AG09319 (cell line): ENCODE results near the gene SLC38A3.

Experiments used
- DNase-seq: peaks from one replicate; pipeline ENCODE4 v3.0.0-alpha.2; 2010; ENCODE audit warnings: low read depth; ENCODE audit errors: extremely low read depth
- TF ChIP-seq, protein P1 (sequence below): IDR thresholded peaks from 2 replicates; pipeline ENCODE4 v1.5.1; 2011; ENCODE audit warnings: low read depth, mild to moderate bottlenecking, inconsistent platforms, low read length, moderate library complexity

SLC38A3 gene

DNA sequence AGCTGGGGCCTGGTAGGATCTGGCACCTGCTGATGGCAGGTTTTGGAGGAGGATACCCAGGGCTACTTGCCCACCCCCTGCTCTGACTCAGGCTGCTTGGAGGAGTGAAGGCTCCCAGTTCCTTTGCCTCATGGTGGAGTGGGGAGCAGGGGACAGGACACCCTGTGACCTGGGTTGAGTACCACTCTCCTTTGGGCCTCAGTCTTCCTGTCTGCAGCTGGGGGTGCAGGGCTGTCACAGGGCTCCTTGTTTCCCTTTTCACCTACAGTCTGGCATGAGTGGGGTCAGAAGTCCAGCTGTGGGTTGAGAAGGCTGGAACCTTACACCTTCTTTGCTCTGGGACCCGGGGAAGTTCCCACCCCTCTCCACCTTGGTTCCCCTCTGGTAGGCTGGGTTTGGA lies 35.2 kb upstream of the SLC38A3 start:
- no peak for DNase-seq
- TF ChIP-seq, protein P1, sequence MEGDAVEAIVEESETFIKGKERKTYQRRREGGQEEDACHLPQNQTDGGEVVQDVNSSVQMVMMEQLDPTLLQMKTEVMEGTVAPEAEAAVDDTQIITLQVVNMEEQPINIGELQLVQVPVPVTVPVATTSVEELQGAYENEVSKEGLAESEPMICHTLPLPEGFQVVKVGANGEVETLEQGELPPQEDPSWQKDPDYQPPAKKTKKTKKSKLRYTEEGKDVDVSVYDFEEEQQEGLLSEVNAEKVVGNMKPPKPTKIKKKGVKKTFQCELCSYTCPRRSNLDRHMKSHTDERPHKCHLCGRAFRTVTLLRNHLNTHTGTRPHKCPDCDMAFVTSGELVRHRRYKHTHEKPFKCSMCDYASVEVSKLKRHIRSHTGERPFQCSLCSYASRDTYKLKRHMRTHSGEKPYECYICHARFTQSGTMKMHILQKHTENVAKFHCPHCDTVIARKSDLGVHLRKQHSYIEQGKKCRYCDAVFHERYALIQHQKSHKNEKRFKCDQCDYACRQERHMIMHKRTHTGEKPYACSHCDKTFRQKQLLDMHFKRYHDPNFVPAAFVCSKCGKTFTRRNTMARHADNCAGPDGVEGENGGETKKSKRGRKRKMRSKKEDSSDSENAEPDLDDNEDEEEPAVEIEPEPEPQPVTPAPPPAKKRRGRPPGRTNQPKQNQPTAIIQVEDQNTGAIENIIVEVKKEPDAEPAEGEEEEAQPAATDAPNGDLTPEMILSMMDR = no peak

DNA sequence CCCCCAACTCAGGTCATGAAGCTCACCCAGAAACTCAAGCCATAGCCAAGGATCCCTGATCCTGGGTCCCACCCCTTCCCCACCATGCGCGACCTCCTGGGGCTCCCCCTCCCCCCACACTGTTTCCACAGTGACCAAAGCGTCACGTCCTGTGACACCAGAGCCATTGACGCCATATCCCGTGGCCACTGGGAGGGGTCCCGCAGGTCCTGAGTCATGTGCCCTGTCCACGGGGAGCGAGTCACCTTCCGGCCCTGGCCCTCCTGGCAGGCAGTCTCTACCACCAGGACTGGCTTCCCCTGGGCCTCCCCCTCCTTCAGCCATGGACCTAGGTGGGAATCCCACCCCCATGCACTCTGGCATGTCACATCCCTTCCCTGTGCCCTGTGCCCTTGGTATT lies 34.4 kb upstream of the SLC38A3 start:
- TF ChIP-seq, protein P1 = no peak
- DNase-seq = no peak

DNA sequence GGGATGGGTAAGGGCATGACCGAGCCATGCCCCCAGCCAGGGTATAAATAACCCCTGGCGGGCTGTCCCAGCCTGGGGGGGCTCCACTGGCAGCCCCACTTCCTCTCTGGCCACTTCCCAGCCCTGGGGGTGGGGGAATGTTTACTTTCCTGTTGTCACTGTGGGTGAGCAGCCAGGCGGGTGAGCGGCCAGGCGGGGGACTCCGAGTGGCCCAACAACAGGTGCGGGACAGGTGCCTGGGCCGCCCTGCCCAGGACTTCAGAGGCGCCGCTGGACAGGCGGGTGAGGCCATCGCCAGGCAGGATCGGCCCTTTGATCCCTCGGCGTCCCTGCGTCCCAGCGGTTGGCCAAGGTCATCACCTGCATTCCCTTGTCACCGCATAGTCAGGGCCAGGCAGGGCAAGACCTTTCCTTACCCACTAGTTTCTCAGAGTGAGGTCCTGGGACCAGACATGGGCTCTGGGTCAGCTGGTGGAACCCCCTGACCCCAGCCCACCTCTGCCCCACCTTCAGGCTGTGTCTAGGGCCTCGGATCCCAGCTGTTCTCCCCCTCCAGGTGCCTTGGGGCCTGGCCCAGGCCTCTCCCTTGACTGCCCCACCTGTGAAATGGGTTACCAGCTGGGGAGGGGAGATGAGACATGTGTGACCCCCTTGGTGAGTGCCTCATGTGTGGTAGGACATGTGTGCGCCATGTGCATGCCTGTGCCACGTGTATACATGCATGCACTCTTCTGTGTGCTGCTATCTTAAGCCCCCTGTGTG lies 33.4 kb upstream of the SLC38A3 start:
- TF ChIP-seq, protein P1 = no peak
- no peak for DNase-seq

DNA sequence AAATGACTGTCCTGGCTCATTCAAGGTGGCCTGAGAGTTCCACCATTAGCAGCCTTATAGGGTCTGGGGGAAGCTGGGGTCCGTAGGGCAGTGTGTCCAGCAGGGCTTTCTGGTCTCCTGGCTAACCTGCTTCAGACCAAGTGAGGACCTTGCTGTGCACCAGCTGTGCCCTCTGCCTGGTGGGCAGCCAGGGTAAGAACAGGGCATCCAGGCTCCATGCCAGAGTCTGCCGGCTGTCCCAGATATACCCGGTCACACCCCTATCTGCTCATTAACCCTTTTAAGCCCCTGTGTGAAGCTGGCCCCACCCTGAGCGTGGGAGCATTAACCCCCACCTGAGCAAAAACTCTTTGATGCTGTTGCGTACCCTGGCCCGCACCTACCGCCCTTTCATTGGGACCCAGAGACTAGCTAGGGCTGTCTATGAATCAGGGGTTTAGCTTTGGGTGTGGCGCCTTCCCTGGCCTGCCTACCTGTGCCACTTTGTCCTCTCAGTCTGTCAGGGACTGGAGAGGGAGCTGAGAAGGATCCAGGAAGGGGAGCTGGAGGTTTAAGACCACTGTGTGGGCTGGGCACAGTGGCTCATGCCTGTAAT lies 32.3 kb upstream of the SLC38A3 start:
- TF ChIP-seq, protein P1 = no peak

GRCh38 chr3:50173685-50174516 lies 31.2 kb upstream of the SLC38A3 start:
- TF ChIP-seq, protein P1 = no peak
- no peak for DNase-seq

More for the DNA sequence above, 32.3 kb upstream of the SLC38A3 start:
- DNase-seq = no peak

DNA sequence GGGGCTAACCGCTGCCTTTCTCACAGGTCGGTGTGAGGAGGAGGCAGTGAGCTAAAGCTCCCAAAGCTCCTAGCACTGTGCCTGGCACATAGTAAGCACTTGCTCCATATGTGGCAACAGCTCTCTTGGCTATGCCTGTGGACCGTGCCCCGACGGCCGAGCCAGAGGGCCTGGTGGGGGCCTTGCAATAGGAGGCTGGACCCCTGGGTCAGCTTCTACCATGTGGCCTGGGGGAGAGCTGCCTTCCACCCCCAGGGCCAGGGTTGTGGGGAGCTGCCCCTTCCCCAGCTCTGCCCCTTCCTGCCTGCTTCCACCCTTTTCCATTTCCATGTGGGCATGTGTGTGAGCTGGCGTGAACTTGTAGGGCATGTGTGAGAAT lies 30.6 kb upstream of the SLC38A3 start:
- TF ChIP-seq, protein P1 = no peak
- DNase-seq = no peak

DNA sequence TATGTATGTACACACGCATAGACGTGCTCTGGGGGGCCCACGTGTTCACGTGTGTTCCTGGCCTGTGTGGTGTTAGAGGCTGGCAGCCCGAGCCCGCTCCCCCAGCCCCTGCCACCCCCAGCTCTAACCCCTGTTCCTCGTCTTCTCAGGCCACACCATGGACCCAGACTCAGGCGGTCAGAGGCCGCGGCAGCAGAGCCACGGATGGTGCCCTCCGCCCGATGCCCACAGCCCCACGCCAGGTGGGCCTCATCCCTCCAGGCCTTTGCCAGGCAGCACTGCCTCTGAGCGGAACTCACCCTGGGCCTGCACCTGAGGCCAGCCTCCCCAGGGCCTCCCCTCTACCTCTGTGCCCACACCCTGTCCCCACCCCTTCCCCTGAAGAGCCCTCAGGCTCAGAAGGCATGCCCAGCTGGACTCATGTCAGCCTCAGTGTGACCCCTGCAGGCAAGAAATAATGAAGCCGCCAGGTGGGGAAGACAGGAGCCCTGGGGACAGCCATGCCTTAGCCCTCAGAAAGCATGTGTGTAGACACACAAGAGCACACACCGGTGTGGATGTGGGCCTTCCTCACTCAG lies 30.0 kb upstream of the SLC38A3 start:
- TF ChIP-seq, protein P1 = no peak
- no peak for DNase-seq
